ENCODE data around the gene HLA-DRA. TPM values are rescaled to one million over a fixed set of nuclear protein-coding genes. Genes with fewer than 3 reads are reported as not detected.

HLA-DRA gene
- total RNA-seq, 1 donor: 0.45 TPM

GRCh38 chr6:32402812-32403211, 36.9 kb upstream of the HLA-DRA start:
- no peak for TF ChIP-seq CTCF (IDR thresholded peaks at IDR 0.05; ENCODE audit: insufficient read depth, low read length)
- no peak overlapping the region for H3K4me3 ChIP-seq (ENCODE audit: low read depth, low read length)
- no peak for DNase-seq (ENCODE audit: low read depth)

- TF ChIP-seq CTCF (IDR thresholded peaks at IDR 0.05; ENCODE audit: insufficient read depth, low read length): no peak
Observed at GRCh38 chr6:32405656-32406055, 34.0 kb upstream of the HLA-DRA start.

DNA sequence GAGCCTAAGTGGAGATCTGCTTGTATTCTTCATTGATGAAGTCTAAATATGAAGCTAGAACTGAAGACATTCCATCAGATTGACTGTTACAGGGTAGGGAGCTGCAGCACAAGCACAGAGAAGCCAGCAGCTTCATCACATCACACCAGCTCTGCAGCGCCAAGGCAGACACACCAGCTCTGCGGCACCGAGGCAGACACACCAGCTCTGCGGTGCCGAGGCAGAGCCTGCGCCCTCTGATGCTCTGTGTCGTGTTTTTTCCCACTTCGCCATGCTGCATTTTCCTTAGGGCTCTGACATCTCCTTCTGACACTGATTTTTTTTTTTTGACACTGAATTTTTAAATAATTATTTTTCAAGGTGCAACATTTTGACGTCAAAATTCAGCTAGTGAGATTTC, 33.5 kb upstream of the HLA-DRA start:
- no peak for DNase-seq (ENCODE audit: low read depth)
- no peak overlapping the region for H3K4me3 ChIP-seq (ENCODE audit: low read depth, low read length)
- no peak for TF ChIP-seq CTCF (IDR thresholded peaks at IDR 0.05; ENCODE audit: insufficient read depth, low read length)

More at GRCh38 chr6:32405656-32406055, 34.0 kb upstream of the HLA-DRA start:
- no peak for DNase-seq (ENCODE audit: low read depth)
- H3K4me3 ChIP-seq (ENCODE audit: low read depth, low read length): no peak overlapping the region

DNA sequence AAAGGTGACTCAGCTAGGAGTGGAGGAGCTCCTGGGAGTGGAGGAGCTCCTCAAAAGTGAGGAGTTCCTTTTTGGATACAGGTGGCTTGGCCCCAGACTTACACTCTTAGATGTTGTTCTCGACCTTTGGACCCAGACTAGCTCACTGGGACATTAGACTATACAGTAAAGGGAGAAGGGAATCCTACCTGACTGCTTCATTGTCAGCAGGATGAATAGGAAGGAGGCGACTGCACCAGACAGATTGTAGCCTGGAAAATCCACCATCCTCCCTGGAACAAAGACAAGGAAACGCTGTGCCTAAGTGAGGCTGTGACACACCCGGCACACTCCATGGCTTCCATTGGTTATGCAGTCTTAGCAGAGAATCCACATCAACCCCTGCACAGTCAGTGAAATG, 32.8 kb upstream of the HLA-DRA start, which contains the start of gene BTNL2:
Gene BTNL2 (minus strand): TSS at position 325 of the 400 bp plus-strand sequence. CDS start 58 bp downstream, at position 267.
- DNase-seq (ENCODE audit: low read depth): no peak
- H3K4me3 ChIP-seq (ENCODE audit: low read depth, low read length): no peak within 1 kb of the TSS
- no peak for TF ChIP-seq CTCF (IDR thresholded peaks at IDR 0.05; ENCODE audit: insufficient read depth, low read length)

DNA sequence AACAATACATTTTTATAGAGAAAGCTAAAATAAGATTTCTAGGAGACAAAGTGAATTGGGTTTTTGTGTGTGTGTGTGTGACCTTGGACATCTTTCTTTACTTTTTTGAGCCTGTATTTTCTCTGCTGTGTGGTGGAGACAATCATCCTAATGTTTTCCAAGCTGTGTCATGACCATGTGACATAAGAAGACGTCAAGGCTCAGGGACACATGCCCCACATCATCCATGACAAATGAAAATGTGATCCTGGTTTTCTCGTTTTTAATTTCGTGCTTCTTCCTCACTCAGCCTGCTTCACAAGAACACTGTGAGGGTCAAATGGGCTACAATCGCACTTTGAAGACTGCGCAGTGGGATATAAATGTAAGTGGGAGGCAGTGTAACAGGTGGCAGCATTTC, 28.8 kb upstream of the HLA-DRA start:
- TF ChIP-seq CTCF (IDR thresholded peaks at IDR 0.05; ENCODE audit: insufficient read depth, low read length): no peak
- DNase-seq (ENCODE audit: low read depth): no peak
- H3K4me3 ChIP-seq (ENCODE audit: low read depth, low read length): no peak overlapping the region

DNA sequence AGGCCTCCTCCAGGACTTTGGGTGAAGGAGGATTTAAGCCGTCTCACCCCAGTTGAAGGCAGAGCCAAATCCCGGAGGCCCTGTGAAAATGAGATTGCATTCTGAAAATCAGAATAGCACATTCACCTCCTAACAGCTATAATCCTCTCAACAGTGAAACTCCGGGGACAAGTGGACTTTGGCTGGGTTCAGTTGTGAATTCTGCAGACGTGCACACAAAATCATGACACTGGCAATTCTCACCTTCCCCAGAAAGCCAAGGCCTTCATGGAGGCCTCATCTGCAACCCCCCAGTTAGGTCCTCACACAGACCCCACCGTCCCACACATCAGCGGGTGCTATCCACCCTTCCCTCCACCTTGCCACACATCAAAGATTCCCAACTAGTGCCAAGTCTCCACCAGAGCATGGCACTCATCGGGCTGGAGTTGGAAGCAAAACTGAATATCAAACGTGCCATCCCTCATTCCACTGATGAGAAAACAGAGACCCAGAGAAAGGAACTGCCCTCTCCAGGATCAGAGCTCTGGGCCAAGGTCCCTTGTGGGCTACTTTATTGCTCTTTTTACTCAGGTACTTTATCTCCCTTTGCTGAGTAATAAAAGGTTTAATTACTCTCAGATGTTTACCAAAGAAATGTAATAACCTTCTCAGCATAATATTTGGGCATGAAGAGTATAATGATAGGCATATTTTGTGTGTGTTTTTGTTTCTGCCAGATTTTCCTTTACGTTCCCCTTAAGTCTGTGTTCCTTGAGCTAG, 27.9 kb upstream of the HLA-DRA start:
- no peak for TF ChIP-seq CTCF (IDR thresholded peaks at IDR 0.05; ENCODE audit: insufficient read depth, low read length)

More for the DNA sequence above, 27.9 kb upstream of the HLA-DRA start:
- H3K4me3 ChIP-seq (ENCODE audit: low read depth, low read length): no peak overlapping the region
- DNase-seq (ENCODE audit: low read depth): no peak
